Hindlimb muscle (tissue), 1 donor: ENCODE measurements around the gene TBC1D7. TPM values are rescaled to one million over a fixed set of nuclear protein-coding genes. Genes with fewer than 3 reads are reported as not detected.

Source experiments
- DNase-seq: peaks from one replicate; pipeline ENCODE4 v3.0.0-alpha.2; 2013
- polyA plus RNA-seq: library from polyadenylated mRNA; unstranded; fragments of 120-200 nt; gene quantifications from one replicate; pipeline ENCODE4 v1.2.1, GENCODE V29; 2013; ENCODE audit not compliant: insufficient read length

The TBC1D7 gene
- 26.2 TPM for polyA plus RNA-seq

DNA sequence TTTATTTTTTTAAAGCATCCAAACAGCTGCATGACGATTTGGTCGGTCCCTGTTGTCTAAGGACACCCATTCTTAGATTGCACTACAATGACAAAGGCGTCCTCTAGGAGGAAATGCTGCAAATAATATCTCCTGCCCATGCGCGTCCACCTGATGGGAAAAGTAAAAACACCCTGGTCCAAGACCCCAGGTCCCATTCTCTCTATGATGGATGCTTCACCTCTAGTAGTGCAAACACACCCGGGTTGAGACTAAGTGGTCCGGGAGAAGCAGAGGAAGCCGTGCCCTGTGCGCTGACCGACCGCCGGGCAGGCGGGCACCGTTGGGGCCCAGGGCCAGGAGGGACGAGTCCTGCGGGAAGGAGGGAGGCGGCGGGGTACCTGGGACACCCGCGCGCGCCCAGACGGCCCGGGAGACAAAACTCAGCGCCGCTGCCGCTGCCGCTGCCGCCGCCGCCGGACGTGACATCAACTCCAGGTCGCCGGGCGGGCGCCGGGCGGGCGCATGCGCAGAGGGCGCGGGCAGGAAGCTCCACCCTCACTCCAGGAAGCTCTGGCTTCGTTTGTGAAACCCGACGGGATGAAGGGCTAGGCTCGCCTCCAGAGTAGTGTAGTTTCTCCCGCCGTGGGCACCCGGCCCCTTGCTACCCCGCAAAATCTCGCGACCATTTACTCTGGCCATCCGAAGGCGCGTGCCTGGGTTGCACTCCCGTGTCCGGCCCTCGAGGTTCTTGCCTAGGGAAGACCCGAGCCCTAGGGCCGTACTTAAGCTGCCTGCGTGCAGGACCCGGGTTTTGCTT, at the start of gene TBC1D7:
Gene TBC1D7 (minus strand): TSS at position 462 of the 799 bp plus-strand sequence. CDS start 1,639 bp downstream, outside the sequence.
- DNase-seq, result peak; percentile 94

DNA sequence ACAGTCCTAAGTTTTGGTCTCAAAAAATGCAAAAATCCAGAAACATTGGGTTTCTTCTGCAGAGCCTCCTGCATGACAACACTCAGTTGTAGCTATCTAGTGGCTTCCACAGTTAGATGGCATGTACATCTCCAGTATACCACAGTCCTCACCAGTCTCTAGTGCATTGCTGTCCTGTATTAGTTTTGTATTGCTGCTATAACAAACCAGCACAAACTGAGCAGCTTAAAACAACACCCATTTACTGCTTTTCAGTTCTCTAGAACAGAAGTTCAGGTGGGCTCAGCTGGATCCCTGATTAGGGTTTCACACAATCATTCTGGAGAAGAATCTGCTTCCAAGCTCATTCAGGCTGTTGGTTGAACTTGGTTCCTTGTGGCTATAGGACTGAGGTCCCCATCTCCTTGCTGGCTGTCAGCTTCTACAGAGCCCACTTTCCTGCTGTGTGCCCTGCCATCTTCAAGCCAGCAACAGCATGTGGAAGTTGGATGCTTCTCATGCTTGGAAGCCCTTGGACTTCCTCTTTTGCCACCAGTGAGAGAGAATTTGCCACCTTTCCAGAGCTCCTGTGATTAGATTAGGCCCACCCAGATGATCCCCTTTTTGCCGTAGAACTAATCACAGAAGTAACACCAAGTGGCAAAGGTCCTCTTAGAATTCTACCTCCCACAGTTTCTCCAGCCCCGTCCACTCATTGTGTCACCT, 48.9 kb upstream of the TBC1D7 start:
- DNase-seq, result no peak

DNA sequence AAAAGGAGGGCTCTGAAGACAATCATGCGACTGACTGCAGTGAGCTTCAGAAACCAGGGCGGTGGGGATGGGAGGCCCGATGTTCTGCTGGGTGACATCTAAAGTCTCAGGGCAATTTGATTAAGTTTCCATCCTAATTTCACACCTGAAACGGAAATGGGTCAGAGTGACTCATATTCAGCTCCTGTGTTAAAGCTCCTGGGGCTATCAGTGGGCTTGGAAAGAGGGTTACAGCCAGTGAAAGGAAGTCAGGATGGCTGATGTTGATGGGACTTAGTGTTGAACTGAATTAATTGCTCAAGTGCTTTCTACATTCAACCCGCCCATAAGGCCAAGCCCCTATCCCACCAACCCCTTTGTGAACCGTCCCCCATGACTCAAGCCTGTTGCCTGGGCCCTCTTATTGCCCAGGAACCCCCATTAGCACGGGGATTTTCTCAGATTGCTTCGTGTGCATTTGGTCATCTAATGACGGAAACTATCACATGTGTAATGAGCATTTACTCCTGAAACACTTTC, 47.1 kb upstream of the TBC1D7 start:
- DNase-seq, result no peak

DNA sequence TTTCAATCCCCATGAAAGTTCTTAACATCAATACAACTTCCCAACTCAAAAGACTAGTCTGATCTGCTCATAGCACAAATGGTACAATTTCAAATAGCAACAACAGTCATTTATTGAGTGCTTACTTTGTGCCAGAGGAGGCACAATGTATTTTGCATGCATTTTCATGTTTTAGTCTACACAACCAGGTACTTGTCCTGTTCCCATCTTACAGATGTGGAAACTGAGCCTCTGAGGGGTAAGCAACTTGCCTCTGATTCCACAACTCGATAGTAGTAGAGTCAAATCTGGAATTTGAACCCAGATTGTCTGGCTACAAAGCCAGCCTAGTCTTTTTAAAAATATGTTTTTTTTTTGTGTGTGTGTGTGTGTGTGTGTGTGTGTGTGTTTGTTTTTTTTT, 45.6 kb upstream of the TBC1D7 start:
- DNase-seq, result no peak

DNA sequence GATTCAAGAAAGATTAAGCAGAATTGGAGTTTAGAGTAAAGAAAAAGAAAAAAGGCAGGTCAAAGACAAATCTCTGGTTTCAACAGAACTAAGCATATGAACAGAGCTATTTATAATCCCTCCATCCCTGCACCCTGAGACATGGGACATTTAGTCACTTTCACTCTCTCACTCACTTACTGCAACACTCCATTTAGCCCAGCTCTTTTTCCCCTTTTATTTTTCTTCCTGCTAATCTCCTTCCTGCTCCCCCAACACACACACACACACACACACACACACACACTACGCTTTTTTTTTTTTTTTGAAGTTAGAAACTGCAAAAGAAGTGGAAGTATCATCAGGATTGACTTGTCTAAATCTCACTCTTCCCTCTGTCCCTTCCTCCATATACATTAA, 45.1 kb upstream of the TBC1D7 start:
- no peak for DNase-seq

DNA sequence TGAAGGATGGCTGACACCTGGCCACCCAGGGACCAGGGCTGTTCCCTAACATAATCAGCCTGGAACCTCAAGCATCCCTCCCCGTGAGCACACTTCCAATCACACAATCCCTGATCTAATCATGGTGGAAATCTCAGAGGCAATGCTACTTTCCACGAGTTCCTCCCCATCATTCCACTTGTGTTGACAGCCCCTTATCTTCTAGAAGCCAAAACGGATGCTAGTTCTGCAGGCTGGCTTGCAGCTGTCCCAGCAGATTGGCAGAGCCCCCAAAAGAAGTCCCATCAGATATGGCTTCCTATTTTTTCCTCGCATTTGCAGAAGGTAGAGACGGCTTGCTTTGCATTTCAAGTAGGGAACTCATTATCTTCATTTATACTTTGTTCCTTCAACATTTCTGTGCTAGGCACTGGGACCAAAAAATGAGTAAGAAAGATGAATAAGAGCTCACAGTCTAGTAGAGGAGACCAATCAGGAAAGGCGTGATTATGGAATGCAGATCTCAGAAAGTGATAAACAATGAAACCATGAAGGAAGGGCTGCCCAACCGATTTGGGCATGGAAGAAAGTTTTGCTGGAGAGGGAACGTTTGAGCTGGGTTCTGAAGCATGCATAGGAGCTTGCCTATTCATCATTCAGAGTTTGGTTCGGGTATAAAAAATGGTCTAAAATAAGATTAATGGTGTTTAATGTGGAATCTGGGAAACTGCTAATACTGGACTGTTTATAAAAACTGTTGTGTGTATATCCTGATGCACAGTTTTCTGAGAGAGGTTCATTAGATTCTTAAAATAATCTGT, 44.6 kb upstream of the TBC1D7 start:
- DNase-seq, result no peak

DNA sequence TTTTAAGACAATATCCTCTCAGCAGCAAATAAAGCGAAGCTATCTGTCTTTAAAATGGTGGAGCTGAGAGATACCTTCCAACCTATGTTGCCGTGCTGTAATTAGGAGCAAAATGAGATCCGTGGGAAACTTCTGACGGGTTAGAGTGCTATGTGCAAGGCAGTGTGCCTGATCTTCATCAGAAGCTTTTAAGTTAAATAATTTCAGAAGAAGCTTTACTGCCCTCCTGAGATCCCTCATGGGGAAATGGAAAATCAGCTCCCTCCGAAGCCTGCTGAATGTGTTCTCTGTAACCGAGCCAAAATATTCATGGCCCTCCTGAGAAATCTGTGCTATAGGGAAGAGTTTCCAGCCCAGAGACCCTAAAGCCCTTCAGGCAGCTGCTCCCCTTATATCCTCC, 43.7 kb upstream of the TBC1D7 start:
- no peak for DNase-seq

DNA sequence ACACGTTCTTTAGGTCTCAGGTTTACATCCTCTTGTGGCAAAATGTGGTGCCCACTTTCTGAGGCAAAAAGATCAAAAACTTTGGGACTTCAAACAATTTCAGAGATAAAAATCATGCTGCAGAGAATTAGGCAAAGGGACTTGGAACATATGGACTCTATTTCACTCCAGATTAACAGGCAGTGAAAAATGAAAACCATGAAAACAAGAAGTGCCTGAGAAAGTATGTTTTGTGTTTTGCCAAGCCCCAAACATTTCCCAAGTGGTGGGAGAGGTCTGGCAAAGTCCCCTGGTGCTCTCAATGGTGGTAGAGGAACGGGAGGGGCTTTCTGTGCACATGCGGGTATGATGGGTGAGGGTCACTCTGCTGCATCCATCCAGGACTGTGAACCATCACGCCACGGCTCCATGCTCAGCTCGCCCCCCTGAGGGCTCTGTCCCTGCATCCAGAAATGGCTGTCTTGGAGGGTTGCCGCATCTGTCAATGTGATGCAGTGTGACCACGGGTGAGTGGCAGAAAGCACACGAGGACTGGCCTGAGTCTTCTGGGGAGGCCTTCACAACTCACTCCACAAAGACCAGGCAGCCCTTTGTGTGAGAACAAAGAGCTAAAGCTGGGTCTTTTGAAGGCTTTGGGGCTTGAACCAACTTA, 43.2 kb upstream of the TBC1D7 start:
- no peak for DNase-seq

DNA sequence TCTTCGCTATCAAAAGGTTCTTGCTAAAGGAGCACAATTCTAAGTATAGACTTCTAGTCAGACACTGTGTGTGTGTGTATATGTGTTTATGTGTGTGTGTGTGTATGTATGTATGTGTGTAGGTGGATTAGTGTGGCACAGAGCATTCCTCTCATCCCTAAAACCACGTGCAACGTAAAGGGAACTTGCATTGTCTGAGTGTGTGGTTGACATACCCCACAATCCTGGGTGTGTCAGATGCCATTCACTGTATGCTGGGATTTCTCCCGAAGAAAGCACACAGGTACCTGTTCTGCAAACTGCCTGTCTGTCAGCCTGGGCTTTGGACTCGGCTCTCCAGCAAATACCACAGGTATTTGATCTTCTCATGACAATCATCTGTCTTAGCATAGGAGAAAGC, 42.3 kb upstream of the TBC1D7 start:
- no peak for DNase-seq

DNA sequence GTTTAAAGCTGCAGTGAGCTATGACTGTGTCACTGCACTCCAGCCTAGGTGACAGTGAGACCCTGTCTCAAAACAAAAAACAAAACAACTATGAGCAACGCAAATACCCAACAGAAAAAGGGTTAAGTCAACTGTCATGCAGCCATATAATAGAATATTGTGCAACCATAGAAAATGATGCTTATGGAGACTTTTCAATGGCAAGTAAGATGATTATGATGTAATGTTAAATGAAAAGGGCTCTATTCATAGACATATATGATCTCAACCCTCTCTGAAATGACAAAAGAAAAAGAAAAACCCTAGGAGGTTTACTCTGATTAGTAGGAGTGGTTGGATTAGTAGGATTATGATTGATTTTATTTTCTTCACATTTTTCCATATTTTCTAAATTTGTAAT, 41.3 kb upstream of the TBC1D7 start:
- no peak for DNase-seq

DNA sequence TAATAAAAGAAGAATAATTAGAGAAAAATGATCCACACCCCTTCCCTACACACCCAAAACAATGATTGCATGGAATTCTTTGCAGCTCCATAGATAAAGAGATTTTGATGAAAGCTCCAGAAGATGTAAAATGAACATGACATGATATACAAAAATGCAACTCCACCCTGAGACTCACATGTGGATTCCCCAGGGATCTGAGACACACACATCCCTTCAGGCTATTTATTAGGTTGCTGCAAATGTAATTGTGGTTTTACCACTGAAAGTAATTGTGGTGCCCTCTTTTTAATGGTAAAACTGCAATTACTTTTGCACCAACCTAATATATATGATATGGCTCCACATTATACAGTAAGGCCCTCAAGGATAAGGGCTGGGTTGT, 40.4 kb upstream of the TBC1D7 start:
- DNase-seq, result no peak

DNA sequence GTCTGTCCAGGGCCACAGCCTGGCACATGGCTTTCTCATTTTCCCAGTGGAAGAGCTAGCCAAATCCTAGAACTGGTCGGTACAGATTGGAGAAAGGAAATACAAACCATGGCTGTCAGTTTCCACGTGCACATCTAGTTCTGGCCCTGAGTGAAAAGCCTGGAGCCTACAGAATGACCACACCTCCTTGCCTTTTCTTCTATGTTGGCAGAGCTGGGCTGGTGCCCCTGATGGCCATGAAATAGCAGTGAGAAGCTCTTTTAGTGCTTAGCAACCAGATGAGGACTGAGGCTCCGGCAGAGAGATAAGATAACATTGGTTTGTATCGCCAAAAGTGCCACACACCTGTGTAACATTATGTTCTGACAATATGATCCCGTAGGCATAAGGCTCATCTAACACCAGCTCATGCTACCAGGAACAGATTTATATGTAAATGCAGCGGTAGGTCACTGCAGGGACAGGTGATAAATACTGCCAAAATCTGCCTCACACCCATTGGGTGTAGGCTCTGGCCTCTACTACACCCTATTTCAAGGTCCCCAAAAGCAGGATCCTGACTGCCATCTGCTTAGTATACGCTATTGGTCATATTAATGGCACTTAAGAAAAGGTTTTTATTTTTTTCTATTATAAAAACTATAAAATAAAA, 39.9 kb upstream of the TBC1D7 start:
- DNase-seq, result no peak

DNA sequence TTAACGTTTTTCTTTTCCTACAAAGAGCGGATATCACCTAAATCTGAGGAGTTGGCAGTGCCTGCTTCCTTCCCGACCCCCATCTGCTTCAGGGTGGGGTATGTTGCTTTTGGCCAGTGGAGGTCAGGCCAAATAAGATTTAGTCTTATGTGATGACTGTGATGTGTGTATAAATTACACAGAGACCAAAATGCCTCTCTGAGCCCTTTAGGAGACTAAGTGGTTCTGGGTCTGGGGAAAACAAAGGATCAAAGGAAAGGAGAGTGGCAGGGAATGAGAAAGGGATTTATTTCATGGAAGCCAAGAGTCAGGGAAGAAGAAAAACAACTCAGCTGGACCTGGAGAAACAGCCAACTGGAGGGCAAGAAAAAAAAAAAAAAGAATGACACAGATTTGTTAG, 39.1 kb upstream of the TBC1D7 start:
- no peak for DNase-seq

DNA sequence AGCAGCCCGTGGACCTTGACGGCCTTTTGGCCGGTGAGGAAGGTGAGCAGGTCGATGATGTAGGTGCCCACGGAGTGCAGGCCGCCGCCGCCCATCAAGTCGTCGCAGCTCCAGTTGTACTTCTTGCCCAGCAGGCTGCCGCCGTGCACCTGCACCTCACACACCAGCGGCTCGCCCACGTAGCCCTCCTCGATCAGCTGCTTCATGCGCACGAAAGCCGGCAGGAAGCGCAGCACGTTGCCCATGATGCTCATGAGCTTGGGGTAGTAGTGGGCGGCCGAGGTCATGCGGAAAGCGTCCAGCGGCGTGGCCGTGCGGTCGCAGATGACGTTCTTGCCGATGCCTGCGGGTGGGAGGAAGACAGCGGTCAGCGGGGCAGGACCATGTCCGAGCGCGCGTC, 37.0 kb upstream of the TBC1D7 start:
- DNase-seq, result no peak

DNA sequence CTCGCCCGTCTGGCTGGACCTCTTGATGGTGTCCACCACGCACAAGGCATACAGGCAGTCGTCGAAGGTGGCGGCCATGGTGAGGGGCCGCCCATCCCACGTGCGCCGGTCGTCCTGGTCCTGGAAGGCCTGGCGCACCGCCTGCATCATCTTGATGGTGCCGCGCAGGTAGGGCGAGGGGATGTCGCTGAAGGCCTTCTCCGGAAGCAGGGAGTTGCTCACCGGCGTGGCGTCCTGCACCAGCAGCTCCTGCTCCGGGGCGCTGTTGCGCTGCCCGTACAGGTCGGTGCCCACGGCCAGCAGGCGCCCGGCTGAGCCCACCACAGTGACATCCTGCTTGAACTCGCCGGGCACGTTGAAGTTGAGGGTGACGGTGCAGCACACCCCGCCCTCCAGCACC, 36.5 kb upstream of the TBC1D7 start:
- DNase-seq, result no peak

DNA sequence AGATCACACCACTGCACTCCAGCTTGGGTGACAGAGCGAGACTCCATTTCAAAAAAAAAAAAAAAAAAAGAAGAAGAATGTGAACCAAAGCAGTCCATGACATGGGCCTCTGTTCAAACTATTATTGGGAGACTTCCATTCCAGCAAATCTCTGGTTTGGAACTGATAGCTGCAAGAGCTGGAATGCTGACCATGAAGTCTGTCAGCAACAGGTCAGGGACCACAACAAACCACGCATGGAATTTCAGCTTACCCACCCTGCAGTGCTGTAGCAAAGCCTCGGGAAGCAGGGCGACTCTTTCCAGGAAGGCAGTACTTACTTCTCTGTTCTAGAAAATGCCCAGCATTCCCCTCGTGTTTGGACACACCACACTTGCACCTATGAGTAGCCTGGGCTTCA, 34.1 kb upstream of the TBC1D7 start:
- DNase-seq, result no peak

DNA sequence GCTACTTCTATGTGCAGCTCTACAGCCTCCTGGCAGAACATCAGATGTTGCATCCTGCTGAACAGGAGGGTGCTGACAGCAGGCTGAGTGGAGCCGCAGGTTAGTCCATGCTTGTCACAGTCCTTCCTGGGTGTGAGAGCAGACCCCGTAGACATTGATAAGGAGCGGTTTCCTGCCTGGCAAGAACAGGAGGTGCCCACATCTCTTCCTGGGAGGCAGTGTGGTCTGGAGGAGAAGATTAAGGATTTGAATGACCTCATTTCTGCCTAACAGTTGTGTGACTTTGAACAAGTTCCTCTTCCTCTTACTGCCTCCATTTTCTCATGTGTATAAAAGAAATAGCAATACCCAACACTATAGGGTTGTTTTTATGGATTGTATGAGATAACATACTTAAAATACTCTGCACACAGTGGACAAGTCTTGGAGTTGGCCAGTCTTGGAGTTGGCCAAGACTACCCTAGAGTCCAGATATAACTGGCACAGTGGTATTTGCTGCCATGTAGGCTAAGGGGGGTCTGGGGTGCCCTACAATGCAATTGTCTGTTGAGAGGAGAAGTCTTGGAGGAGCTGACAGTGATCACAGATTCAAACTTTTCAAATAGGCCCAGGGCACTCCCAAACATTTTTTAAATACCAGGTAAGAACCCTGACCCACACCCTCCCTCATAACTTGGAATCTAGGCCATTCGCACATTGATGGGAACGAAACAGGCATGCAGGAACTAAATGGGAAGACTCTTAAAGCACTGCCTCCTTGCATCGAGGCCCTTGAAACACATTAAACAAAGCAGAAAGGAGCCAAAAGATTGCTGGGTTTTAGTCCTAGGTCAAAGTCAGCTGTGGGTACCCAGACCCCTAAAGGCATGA, 32.6 kb upstream of the TBC1D7 start:
- DNase-seq, result no peak

DNA sequence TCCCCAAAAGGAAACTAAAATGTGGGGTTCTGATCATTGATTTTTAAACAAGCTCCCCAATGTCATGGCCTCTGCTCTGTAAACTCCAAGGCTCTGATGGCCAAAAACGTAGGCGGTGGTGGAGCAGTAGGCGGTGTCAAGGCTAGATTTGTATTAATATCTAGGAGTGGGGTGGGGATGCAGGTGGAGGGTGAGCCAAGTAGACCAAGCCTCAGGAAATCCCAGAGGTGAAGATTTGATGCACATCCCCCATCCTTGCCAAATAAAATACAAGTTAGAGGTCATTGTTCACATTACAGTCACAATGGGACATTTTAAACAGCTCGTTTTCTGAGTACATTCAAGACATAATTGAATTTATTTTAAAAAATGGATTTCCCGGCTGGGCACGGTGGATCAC, 30.9 kb upstream of the TBC1D7 start:
- DNase-seq, result no peak

DNA sequence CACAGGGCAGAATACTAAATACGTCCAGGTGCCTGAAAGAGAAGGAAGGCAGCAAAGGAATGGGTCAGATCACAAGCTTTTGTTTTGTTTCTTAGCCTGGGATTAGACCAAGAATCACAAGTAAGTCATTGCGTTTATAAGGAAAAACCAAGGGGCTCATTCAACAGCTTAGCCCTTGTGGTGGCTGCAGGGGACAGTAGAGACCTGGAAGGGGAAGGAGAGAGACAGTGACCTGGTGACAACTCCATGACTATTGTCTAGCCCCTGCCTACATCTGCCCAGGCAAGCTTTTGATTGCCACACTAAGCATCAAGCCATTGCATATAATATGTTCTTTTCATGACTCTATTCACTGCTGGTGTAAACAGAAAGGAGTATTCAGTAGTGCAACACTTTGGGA, 30.2 kb upstream of the TBC1D7 start:
- no peak for DNase-seq

DNA sequence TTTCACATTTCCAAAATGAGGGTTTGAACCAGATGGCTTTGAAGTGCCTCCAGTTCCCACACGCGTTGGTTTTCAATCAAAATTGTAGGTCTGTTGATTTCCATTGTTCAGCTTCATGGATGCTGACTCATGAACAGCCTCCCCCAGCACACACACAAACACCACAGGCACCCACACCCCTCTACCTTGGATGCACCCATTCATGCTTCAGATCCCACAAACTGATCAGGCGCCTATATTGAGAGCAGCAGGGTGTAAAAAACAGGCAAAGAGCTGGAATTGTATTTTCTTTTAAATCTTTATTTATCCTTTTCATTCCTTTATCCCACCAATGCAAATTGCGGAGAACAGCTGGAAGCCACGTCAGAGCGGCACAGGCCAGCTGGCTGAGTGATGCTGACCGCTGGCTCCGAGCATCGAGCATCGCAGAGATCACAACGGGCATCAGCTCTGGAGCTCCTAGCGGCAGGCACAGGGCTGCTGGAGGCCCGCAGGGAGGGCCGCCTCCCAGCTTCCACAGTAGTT, 29.3 kb upstream of the TBC1D7 start:
- DNase-seq, result peak; percentile 33
